MM.1S (cell line): ENCODE measurements around the gene DEFB127.
"Not testable (repeated sequence)": the region's sequence is repeated elsewhere in the genome, so short reads cannot be mapped to it uniquely, and the experiment has no call there.

ENCODE experiments used
- DNase-seq: peaks from one replicate; pipeline ENCODE4 v3.0.0-alpha.2; 2015
- H2AFZ ChIP-seq: fragments of 300-600 bp; sonication (generic); 2 replicates; pipeline ENCODE4 v1.6.0; 2016; ENCODE audit warnings: antibody characterized with exemption, low read length
- H3F3A ChIP-seq: fragments of 300-600 bp; sonication (generic); 2 replicates; pipeline ENCODE4 v1.6.1; 2016; ENCODE audit warnings: mild to moderate bottlenecking, antibody characterized with exemption, low read length, moderate library complexity, mixed read lengths; ENCODE audit not compliant: insufficient read depth
- H3K27ac ChIP-seq: fragments of 300-600 bp; sonication (generic); 2 replicates; pipeline ENCODE4 v1.5.1; 2016; ENCODE audit warnings: mild to moderate bottlenecking, low read length
- H3K27me3 ChIP-seq: fragments of 300-600 bp; sonication (generic); replicated peaks from 2 replicates; pipeline ENCODE4 v1.6.0; 2016; ENCODE audit warnings: low read length; ENCODE audit not compliant: insufficient read depth
- H3K36me3 ChIP-seq: fragments of 300-600 bp; sonication (generic); replicated peaks from 2 replicates; pipeline ENCODE4 v1.6.1; 2016; ENCODE audit warnings: mild to moderate bottlenecking, low read length, mixed read lengths; ENCODE audit not compliant: insufficient read depth
- H3K4me1 ChIP-seq: fragments of 300-600 bp; sonication (generic); 2 replicates; pipeline ENCODE4 v1.6.1; 2016; ENCODE audit warnings: low read length, mixed read lengths
- H3K4me2 ChIP-seq: fragments of 300-600 bp; sonication (generic); 2 replicates; pipeline ENCODE4 v1.6.0; 2016; ENCODE audit warnings: low read depth, low read length
- H3K4me3 ChIP-seq: fragments of 300-600 bp; sonication (generic); 2 replicates; pipeline ENCODE4 v1.5.1; 2016; ENCODE audit warnings: low read length, mixed read lengths
- H3K79me2 ChIP-seq: fragments of 300-600 bp; sonication (generic); 2 replicates; pipeline ENCODE4 v1.6.1; 2016; ENCODE audit warnings: mixed run types, low read length, mixed read lengths
- H3K9ac ChIP-seq: fragments of 300-600 bp; sonication (generic); 2 replicates; pipeline ENCODE4 v1.6.1; 2016; ENCODE audit warnings: low read length, mixed read lengths
- H3K9me2 ChIP-seq: fragments of 300-600 bp; sonication (generic); replicated peaks from 2 replicates; pipeline ENCODE4 v1.6.1; 2016; ENCODE audit warnings: mild to moderate bottlenecking, low read length, mixed read lengths; ENCODE audit not compliant: insufficient read depth
- H3K9me3 ChIP-seq: fragments of 300-600 bp; sonication (generic); replicated peaks from 2 replicates; pipeline ENCODE4 v1.6.1; 2016; ENCODE audit warnings: mild to moderate bottlenecking, low read length, mixed read lengths; ENCODE audit not compliant: insufficient read depth
- H4K20me1 ChIP-seq: fragments of 300-600 bp; sonication (generic); 2 replicates; pipeline ENCODE4 v1.6.1; 2016; ENCODE audit warnings: mild to moderate bottlenecking, low read length, moderate library complexity, mixed read lengths; ENCODE audit not compliant: insufficient read depth
- EZH2 ChIP-seq: fragments of 300-600 bp; sonication (generic); optimal IDR thresholded peaks from 2 replicates; pipeline ENCODE3; 2017; ENCODE audit warnings: low read depth, mild to moderate bottlenecking, antibody characterized with exemption, low read length, mixed read lengths
- EZH2phosphoT487 ChIP-seq: fragments of 300-600 bp; sonication (generic); IDR thresholded peaks from 2 replicates; pipeline ENCODE4 v1.6.1; 2018; ENCODE audit warnings: antibody characterized with exemption, low read length
- TF ChIP-seq, protein P1 (sequence below): fragments of 300-600 bp; sonication (generic); IDR thresholded peaks from 2 replicates; pipeline ENCODE4 v1.5.1; 2016; ENCODE audit warnings: antibody characterized with exemption, low read length, mixed read lengths

Gene DEFB127

DNA sequence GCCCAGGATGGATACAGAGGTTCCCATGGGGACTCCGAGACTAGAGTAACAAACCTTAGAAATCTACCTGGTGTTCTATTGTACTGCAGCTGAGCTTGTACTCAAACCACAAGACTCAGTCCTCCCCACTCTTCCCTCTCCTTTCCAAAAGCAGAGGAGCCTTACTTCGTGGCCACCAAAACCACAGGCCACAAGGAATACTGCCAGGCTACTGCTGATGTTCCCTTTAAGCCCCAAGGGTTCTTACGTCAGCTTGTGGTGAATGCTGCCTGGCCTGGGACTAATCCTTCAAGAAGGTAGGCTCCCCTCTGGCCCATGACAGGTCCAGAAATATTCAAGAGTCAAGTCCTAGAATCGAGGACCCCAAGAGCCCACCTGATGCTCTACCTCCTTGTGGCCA lies 42.7 kb downstream of the DEFB127 start:
- Histone ChIP-seq H3K4me2 (no peak overlapping the region), H3K4me3 (no peak overlapping the region)
- no peak for DNase-seq

DNA sequence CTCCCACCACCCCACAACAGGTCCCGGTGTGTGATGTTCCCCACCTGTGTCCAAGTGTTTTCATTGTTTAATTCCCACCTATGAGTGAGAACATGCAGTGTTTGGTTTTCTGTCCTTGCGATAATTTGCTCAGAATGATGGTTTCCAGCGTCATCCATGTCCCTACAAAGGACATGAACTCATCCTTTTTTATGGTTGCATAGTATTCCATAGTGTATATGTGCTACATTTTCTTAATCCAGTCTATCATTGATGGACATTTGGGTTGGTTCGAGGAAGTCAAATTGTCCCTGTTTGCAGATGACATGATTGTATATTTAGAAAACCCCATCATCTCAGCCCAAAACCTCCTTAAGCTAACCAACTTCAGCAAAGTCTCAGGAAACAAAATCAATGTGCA lies 46.4 kb downstream of the DEFB127 start:
- H2AFZ ChIP-seq, H3K4me2 ChIP-seq, H3K79me2 ChIP-seq, DNase-seq, H3F3A ChIP-seq, H3K27me3 ChIP-seq, H3K36me3 ChIP-seq, H3K9me3 ChIP-seq, H3K4me3 ChIP-seq, H3K9me2 ChIP-seq, H3K27ac ChIP-seq, H4K20me1 ChIP-seq, H3K4me1 ChIP-seq, H3K9ac ChIP-seq: not testable (repeated sequence)

More for the DNA sequence above, 42.7 kb downstream of the DEFB127 start:
- Histone ChIP-seq H3K36me3 (no peaks in the 10 kb centered on the region), H4K20me1 (no peaks in the 10 kb centered on the region), H3K27me3 (no peaks in the 10 kb centered on the region), H3K79me2 (no peaks in the 10 kb centered on the region), H3K9ac (no peak overlapping the region), H3K9me2 (no peaks in the 10 kb centered on the region), H3K4me1 (no peaks in the 10 kb centered on the region), H3K27ac (no peak overlapping the region), H3F3A (no peaks in the 10 kb centered on the region), H2AFZ (no peak overlapping the region), H3K9me3 (no peaks in the 10 kb centered on the region)
- TF ChIP-seq, protein P1, sequence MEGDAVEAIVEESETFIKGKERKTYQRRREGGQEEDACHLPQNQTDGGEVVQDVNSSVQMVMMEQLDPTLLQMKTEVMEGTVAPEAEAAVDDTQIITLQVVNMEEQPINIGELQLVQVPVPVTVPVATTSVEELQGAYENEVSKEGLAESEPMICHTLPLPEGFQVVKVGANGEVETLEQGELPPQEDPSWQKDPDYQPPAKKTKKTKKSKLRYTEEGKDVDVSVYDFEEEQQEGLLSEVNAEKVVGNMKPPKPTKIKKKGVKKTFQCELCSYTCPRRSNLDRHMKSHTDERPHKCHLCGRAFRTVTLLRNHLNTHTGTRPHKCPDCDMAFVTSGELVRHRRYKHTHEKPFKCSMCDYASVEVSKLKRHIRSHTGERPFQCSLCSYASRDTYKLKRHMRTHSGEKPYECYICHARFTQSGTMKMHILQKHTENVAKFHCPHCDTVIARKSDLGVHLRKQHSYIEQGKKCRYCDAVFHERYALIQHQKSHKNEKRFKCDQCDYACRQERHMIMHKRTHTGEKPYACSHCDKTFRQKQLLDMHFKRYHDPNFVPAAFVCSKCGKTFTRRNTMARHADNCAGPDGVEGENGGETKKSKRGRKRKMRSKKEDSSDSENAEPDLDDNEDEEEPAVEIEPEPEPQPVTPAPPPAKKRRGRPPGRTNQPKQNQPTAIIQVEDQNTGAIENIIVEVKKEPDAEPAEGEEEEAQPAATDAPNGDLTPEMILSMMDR = no peak
- TF ChIP-seq EZH2phosphoT487 (no peak), EZH2 (no peak)
